GM23248 (cell line): ENCODE measurements around the gene MARK3. TPM values are rescaled to one million over a fixed set of nuclear protein-coding genes. Genes with fewer than 3 reads are reported as not detected.

Experiments used
- DNase-seq: peaks from one replicate; pipeline ENCODE4 v3.0.0-alpha.2; 2015
- H2AFZ ChIP-seq: fragments of 200-600 bp; sonication (generic); 2 replicates; pipeline ENCODE4 v1.6.1; 2016; ENCODE audit warnings: antibody characterized with exemption
- H3F3A ChIP-seq: fragments of 200-600 bp; sonication (generic); 2 replicates; pipeline ENCODE4 v1.6.1; 2016; ENCODE audit warnings: mild to moderate bottlenecking, antibody characterized with exemption, mixed run types; ENCODE audit not compliant: insufficient read depth
- H3K27ac ChIP-seq: fragments of 200-600 bp; sonication (generic); 2 replicates; pipeline ENCODE4 v1.5.1; 2016; ENCODE audit warnings: mild to moderate bottlenecking
- H3K27me3 ChIP-seq: fragments of 200-600 bp; sonication (generic); replicated peaks from 2 replicates; pipeline ENCODE4 v1.6.1; 2016; ENCODE audit warnings: mild to moderate bottlenecking; ENCODE audit not compliant: insufficient read depth
- H3K36me3 ChIP-seq: fragments of 200-600 bp; sonication (generic); 2 replicates; pipeline ENCODE4 v1.6.1; 2016; ENCODE audit warnings: low read depth, mild to moderate bottlenecking
- H3K4me1 ChIP-seq: fragments of 200-600 bp; sonication (generic); 2 replicates; pipeline ENCODE4 v1.6.1; 2016; ENCODE audit warnings: mild to moderate bottlenecking; ENCODE audit not compliant: insufficient read depth
- H3K4me2 ChIP-seq: fragments of 200-600 bp; sonication (generic); one replicate; pipeline ENCODE4 v1.6.1; 2016; ENCODE audit warnings: mild to moderate bottlenecking; ENCODE audit not compliant: unreplicated experiment
- H3K4me3 ChIP-seq: fragments of 200-600 bp; sonication (generic); 2 replicates; pipeline ENCODE4 v1.5.1; 2016; ENCODE audit warnings: mild to moderate bottlenecking
- H3K79me2 ChIP-seq: fragments of 200-600 bp; sonication (generic); 2 replicates; pipeline ENCODE4 v1.6.1; 2016; ENCODE audit warnings: mild to moderate bottlenecking; ENCODE audit not compliant: insufficient read depth
- H3K9ac ChIP-seq: fragments of 200-600 bp; sonication (generic); 2 replicates; pipeline ENCODE4 v1.6.1; 2016; ENCODE audit warnings: mild to moderate bottlenecking
- H3K9me2 ChIP-seq: fragments of 200-600 bp; sonication (generic); 2 replicates; pipeline ENCODE4 v1.6.1; 2016; ENCODE audit warnings: mixed run types, mild to moderate bottlenecking, moderate library complexity; ENCODE audit not compliant: insufficient read depth
- H3K9me3 ChIP-seq: fragments of 200-600 bp; sonication (generic); one replicate; pipeline ENCODE4 v1.6.1; 2017; ENCODE audit warnings: low read depth
- H4K20me1 ChIP-seq: fragments of 200-600 bp; sonication (generic); 2 replicates; pipeline ENCODE4 v1.6.0; 2016; ENCODE audit not compliant: insufficient read depth
- EZH2 ChIP-seq: fragments of 200-600 bp; sonication (generic); IDR thresholded peaks from 2 replicates; pipeline ENCODE4 v1.6.1; 2018; ENCODE audit warnings: antibody characterized with exemption, mild to moderate bottlenecking; ENCODE audit not compliant: insufficient read depth, poor library complexity, severe bottlenecking
- EZH2phosphoT487 ChIP-seq: fragments of 200-600 bp; sonication (generic); IDR thresholded peaks from 2 replicates; pipeline ENCODE4 v1.6.1; 2018; ENCODE audit warnings: antibody characterized with exemption, moderate library complexity, mild to moderate bottlenecking, low read depth; ENCODE audit not compliant: insufficient read depth
- WGBS, 2 experiments: methylation state at CpG; one replicate each; pipeline ENCODE4 v1.1.6; 2015 to 2017; ENCODE audit warnings: low lambda C conversion rate in 2 of 2, low coverage in 1 of 2; ENCODE audit errors: missing lambda C conversion rate in 2 of 2; 5-methylcytosine and 5-hydroxymethylcytosine counted together
- in situ Hi-C: fragments of 300-500 bp; cut with MboI; formaldehyde crosslinking; loops from 2 replicates; pipeline ENCODE4 v1.15.0; 2020
- polyA plus RNA-seq: library from polyadenylated mRNA; unstranded; fragments of >200 nt; fragmentation: Nextera tagmentation; extraction: Ambion mirVana; gene quantifications from 2 replicates; pipeline ENCODE4 v1.2.1, GENCODE V29; 2016
- total RNA-seq: library from RNA; depleted of rRNA; stranded (reverse); fragments of >200 nt; shearing (Covaris generic); gene quantifications from 2 replicates; pipeline ENCODE4 v1.2.3, GENCODE V29; 2014

MARK3 gene
- total and polyA plus RNA-seq, 2 experiments from 2014 or later: 32.9 to 80.6 TPM

- 57 to 64% methylated on average over 19 of the region's 19 CpGs for WGBS, 2 experiments
- no peak for DNase-seq
- Histone ChIP-seq H3K9me2 (no peaks in the 10 kb centered on the region), H3K27ac (no peak overlapping the region), H3K4me1 (peaks cover 32% of the 10 kb centered on the region), H3K9ac (no peak overlapping the region), H3F3A (peaks cover 6% of the 10 kb centered on the region), H3K4me2 (no peak overlapping the region), H3K9me3 (no peaks in the 10 kb centered on the region), H2AFZ (no peak overlapping the region), H4K20me1 (no peaks in the 10 kb centered on the region), H3K27me3 (no peaks in the 10 kb centered on the region), H3K79me2 (no peaks in the 10 kb centered on the region), H3K4me3 (no peak overlapping the region), H3K36me3 (no peaks in the 10 kb centered on the region)
- TF ChIP-seq EZH2: no peak
- TF ChIP-seq EZH2phosphoT487: no peak
- in situ Hi-C loops: no loop called here
Measured at GRCh38 chr14:103543721-103544387, 158.6 kb downstream of the MARK3 start.

- Histone ChIP-seq H3K4me1 (peaks cover 32% of the 10 kb centered on the region), H3K27ac (no peak overlapping the region), H3K9me3 (no peaks in the 10 kb centered on the region), H3K27me3 (no peaks in the 10 kb centered on the region), H3K36me3 (no peaks in the 10 kb centered on the region), H3F3A (peaks cover 6% of the 10 kb centered on the region), H3K9ac (no peak overlapping the region), H3K4me3 (no peak overlapping the region), H2AFZ (no peak overlapping the region), H3K9me2 (no peaks in the 10 kb centered on the region), H4K20me1 (no peaks in the 10 kb centered on the region), H3K79me2 (no peaks in the 10 kb centered on the region), H3K4me2 (no peak overlapping the region)
- peak; percentile 54 for DNase-seq
- WGBS, 2 experiments: 37 to 40% methylated on average over 34 to 35 of the region's 35 CpGs
- in situ Hi-C loops: no loop called here
- no peak for TF ChIP-seq EZH2phosphoT487
- TF ChIP-seq EZH2: no peak
Measured at GRCh38 chr14:103544388-103545218, 159.4 kb downstream of the MARK3 start.

- Histone ChIP-seq H3K4me2 (no peak overlapping the region), H3K79me2 (no peaks in the 10 kb centered on the region; the same call in 1 of the 2 replicates), H3K9ac (no peak overlapping the region), H4K20me1 (no peaks in the 10 kb centered on the region), H2AFZ (no peak overlapping the region), H3K27me3 (no peaks in the 10 kb centered on the region), H3K36me3 (no peaks in the 10 kb centered on the region), H3F3A (peaks cover under 1% of the 10 kb centered on the region), H3K4me1 (peaks cover 31% of the 10 kb centered on the region), H3K4me3 (no peak overlapping the region), H3K27ac (no peak overlapping the region), H3K9me2 (no peaks in the 10 kb centered on the region), H3K9me3 (no peaks in the 10 kb centered on the region)
- WGBS, 2 experiments: 76 to 77% methylated on average over 27 of the region's 29 CpGs
- in situ Hi-C loops: no loop called here
- no peak for TF ChIP-seq EZH2phosphoT487
- no peak for DNase-seq
Measured at GRCh38 chr14:103545219-103545914, 160.2 kb downstream of the MARK3 start.

- in situ Hi-C loops: no loop called here
- no peaks in the 10 kb centered on the region; the same call in 1 of the 2 replicates for H3F3A ChIP-seq
- no peaks in the 10 kb centered on the region for H3K9me3 ChIP-seq
- H3K9me2 ChIP-seq: no peaks in the 10 kb centered on the region
- H3K4me1 ChIP-seq: peaks cover 32% of the 10 kb centered on the region
- no peak overlapping the region for H3K4me3 ChIP-seq
- no peaks in the 10 kb centered on the region for H4K20me1 ChIP-seq
- H3K79me2 ChIP-seq: no peaks in the 10 kb centered on the region; the same call in 1 of the 2 replicates
- no peak for DNase-seq
- TF ChIP-seq EZH2phosphoT487: no peak
- no peak for TF ChIP-seq EZH2
- no peak overlapping the region for H2AFZ ChIP-seq
- H3K4me2 ChIP-seq: no peak overlapping the region
- no peaks in the 10 kb centered on the region for H3K27me3 ChIP-seq
- H3K9ac ChIP-seq: no peak overlapping the region
- no peak overlapping the region for H3K27ac ChIP-seq
- H3K36me3 ChIP-seq: no peaks in the 10 kb centered on the region
- 66 to 67% methylated on average over 23 to 24 of the region's 27 CpGs for WGBS, 2 experiments
Measured at GRCh38 chr14:103545915-103546651, 160.9 kb downstream of the MARK3 start.
